ENCODE measurements around the gene KCNE1. TPM values are rescaled to one million over a fixed set of nuclear protein-coding genes. Genes with fewer than 3 reads are reported as not detected.

KCNE1 gene
- total and polyA plus RNA-seq, 10 of the 15 experiments (the other 5 are each of a cell fraction or from before 2014, with no cell fraction given): 0.06 to 0.18 (median 0.09) TPM; not detected in 5

- TF ChIP-seq ZNF592 (IDR thresholded peaks at IDR 0.05): no peak
- no peak for TF ChIP-seq NRF1 (conservative IDR thresholded peaks at IDR 0.05; ENCODE audit: low read depth, low read length)
- no peak for TF ChIP-seq RAD21 (IDR thresholded peaks at IDR 0.05; ENCODE audit: insufficient read depth, low read depth, low read length)
- TF ChIP-seq PBX3 (IDR thresholded peaks at IDR 0.05; ENCODE audit: insufficient replicate concordance, low read depth, low read length): no peak
- no peak for TF ChIP-seq RELB (IDR thresholded peaks at IDR 0.05; ENCODE audit: low read depth)
- TF ChIP-seq RAD51 (IDR thresholded peaks at IDR 0.05): no peak
- no peak for TF ChIP-seq PML (IDR thresholded peaks at IDR 0.05; ENCODE audit: low read length)
- TF ChIP-seq FOXK2 (IDR thresholded peaks at IDR 0.05): no peak
These were observed 1.2 kb upstream of the KCNE1 start (continued) for GRCh38 chr21:34513129-34513675.

All from GM12878 (cell line).